OCI-LY7 (cell line): ENCODE measurements around the gene OR6Q1.

Experiments used
- CTCF ChIP-seq: fragments of 200-600 bp; sonication (generic); conservative IDR thresholded peaks from 2 replicates; pipeline ENCODE4 v1.5.1; 2014; ENCODE audit warnings: mild to moderate bottlenecking, antibody characterized with exemption, low read length, moderate library complexity, mixed read lengths
- EZH2phosphoT487 ChIP-seq: fragments of 200-600 bp; sonication (generic); IDR thresholded peaks from 2 replicates; pipeline ENCODE4 v1.6.1; 2018; ENCODE audit warnings: low read depth, borderline replicate concordance, mild to moderate bottlenecking, mixed run types, antibody characterized with exemption, low read length, moderate library complexity, mixed read lengths

DNA sequence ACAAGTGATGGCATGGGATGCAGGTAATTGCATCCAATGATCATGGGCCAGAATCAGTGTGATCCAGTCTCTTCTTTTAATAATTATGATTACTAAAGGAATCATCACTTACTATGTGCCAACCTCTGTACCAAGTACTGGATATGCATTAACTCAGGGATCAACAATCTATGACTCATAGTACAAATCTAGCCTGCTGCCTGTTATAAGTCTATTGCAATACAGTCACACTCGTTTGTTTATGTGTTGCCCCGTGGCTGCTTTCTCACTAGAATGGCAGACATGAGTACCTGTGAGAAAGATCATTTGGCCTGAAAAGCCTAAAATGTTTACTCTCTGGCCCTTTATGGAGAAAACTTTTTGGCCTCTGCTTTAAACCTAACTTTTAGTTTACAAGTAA, 45.0 kb downstream of the OR6Q1 start:
- TF ChIP-seq CTCF: no peak
- TF ChIP-seq EZH2phosphoT487: no peak
